Chondrocyte (in vitro differentiated cells): Measurements from ENCODE around the gene NDUFAF4. TPM values are rescaled to one million over a fixed set of nuclear protein-coding genes. Genes with fewer than 3 reads are reported as not detected.

ENCODE experiments used
- DNase-seq: peaks from one replicate; pipeline ENCODE4 v3.0.0; 2021; ENCODE audit warnings: mixed read lengths, low spot score
- H3K27ac Mint-ChIP-seq: one replicate; pipeline ENCODE4 v1.8.0; 2021; ENCODE audit warnings: mild to moderate bottlenecking, moderate library complexity, mixed read lengths; ENCODE audit not compliant: unreplicated experiment
- H3K27me3 Mint-ChIP-seq: 2 replicates; pipeline ENCODE4 v1.8.0; 2021; ENCODE audit warnings: low read depth, mixed read lengths
- H3K36me3 Mint-ChIP-seq: 2 replicates; pipeline ENCODE4 v1.8.0; 2021; ENCODE audit warnings: low read depth, mixed read lengths
- H3K4me1 Mint-ChIP-seq: 2 replicates; pipeline ENCODE4 v1.8.0; 2021; ENCODE audit warnings: low read depth, mild to moderate bottlenecking, mixed read lengths
- H3K4me3 Mint-ChIP-seq: one replicate; pipeline ENCODE4 v1.8.0; 2021; ENCODE audit warnings: mild to moderate bottlenecking, moderate library complexity, mixed read lengths; ENCODE audit not compliant: unreplicated experiment
- H3K9me3 Mint-ChIP-seq: 2 replicates; pipeline ENCODE4 v1.8.0; 2021; ENCODE audit warnings: low read depth, mixed read lengths
- total RNA-seq: library from RNA; stranded (reverse); gene quantifications from 3 replicates; pipeline ENCODE4 v1.2.1, GENCODE V29; 2021
- TF ChIP-seq, protein P1 (sequence below): fragments of 200-600 bp; sonication (generic); IDR thresholded peaks from 2 replicates; pipeline ENCODE4 v1.5.0; 2021; ENCODE audit warnings: antibody characterized with exemption, mild to moderate bottlenecking, moderate library complexity

Gene NDUFAF4
- total RNA-seq, 1 donor from 2014 or later = 25.0 TPM

DNA sequence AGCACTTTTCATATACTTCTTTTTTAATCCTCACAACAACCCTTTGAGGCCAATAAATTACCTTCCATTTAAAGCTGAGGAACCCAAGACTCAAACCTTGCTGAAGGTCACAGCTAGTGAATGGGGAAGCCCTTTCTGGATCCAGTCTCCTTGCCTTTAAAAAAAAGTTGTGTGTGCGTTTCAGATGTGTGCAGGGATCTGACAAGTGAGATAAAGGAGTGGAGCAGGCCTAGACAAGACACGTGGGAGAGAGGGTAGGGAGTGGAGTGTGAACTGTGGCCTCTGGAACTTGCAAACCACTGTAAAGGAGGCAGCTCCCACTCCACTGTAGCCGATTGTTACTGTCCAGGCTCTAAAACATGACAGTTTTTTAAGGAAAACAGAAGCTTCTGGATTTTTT, 28.7 kb upstream of the NDUFAF4 start:
- H3K27ac Mint-ChIP-seq = no peak overlapping the region
- no peak overlapping the region for H3K4me3 Mint-ChIP-seq
- H3K27me3 Mint-ChIP-seq = peaks cover 64% of the 10 kb centered on the region
- DNase-seq = no peak
- no peaks in the 10 kb centered on the region for H3K9me3 Mint-ChIP-seq
- H3K4me1 Mint-ChIP-seq = peaks cover 6% of the 10 kb centered on the region
- TF ChIP-seq, protein P1, sequence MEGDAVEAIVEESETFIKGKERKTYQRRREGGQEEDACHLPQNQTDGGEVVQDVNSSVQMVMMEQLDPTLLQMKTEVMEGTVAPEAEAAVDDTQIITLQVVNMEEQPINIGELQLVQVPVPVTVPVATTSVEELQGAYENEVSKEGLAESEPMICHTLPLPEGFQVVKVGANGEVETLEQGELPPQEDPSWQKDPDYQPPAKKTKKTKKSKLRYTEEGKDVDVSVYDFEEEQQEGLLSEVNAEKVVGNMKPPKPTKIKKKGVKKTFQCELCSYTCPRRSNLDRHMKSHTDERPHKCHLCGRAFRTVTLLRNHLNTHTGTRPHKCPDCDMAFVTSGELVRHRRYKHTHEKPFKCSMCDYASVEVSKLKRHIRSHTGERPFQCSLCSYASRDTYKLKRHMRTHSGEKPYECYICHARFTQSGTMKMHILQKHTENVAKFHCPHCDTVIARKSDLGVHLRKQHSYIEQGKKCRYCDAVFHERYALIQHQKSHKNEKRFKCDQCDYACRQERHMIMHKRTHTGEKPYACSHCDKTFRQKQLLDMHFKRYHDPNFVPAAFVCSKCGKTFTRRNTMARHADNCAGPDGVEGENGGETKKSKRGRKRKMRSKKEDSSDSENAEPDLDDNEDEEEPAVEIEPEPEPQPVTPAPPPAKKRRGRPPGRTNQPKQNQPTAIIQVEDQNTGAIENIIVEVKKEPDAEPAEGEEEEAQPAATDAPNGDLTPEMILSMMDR = no peak
- no peaks in the 10 kb centered on the region for H3K36me3 Mint-ChIP-seq

DNA sequence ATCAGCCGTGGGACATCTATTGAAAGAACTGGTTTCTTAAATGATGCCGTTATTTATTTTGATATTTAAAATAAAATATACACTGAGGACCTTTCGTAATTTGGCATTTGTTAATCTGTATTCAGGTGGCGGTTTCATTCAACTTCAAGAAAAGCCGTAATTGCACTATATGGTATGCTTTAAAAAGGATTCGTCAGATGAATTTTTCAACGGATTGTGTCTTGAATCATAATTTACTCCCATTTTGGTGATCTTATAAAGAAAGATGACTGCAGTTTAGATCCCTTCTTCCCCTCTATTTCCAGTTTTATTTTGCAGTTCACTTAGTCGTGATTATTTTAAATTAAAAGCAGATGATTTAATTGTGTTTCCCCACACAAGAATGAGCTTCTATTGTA, 27.6 kb upstream of the NDUFAF4 start:
- no peak for DNase-seq
- H3K9me3 Mint-ChIP-seq = no peaks in the 10 kb centered on the region
- TF ChIP-seq, protein P1 = no peak
- H3K36me3 Mint-ChIP-seq = no peaks in the 10 kb centered on the region
- H3K4me1 Mint-ChIP-seq = peaks cover 6% of the 10 kb centered on the region
- H3K27ac Mint-ChIP-seq = no peak overlapping the region
- peaks cover 64% of the 10 kb centered on the region for H3K27me3 Mint-ChIP-seq
- peak overlapping the region; percentile 83 for H3K4me3 Mint-ChIP-seq

DNA sequence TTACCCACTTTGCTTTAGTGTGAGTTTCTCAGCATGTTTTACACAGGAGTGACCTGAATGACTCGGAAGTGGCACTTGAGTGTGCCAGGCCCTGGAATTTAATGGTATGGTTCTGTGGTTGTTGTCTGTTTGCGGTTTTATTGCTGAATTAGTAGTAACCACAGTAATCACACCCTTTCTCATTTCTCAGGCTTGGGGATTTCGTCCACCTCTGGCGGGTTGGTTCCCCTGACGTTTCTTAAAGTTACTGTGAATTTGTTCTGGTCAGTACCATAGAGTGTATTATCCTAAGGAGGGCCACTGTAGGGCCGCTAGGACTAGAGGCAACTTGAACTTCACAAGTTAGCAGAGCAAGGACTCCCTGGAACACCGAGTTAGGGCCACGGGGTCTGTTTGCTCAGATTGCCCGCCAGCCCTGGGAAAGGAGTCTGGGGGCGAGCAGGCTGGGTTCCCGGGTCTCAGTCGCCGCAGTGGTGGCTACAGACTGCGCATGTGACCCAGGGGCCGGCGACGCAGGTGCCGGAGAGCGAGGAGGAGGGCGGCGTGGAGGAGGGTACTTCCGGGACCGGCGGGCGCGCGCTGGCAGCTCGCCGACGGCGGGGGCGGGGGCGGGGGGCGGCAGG, 26.3 kb upstream of the NDUFAF4 start:
- Mint-ChIP-seq H3K36me3 (no peaks in the 10 kb centered on the region), H3K27ac (no peak overlapping the region)

DNA sequence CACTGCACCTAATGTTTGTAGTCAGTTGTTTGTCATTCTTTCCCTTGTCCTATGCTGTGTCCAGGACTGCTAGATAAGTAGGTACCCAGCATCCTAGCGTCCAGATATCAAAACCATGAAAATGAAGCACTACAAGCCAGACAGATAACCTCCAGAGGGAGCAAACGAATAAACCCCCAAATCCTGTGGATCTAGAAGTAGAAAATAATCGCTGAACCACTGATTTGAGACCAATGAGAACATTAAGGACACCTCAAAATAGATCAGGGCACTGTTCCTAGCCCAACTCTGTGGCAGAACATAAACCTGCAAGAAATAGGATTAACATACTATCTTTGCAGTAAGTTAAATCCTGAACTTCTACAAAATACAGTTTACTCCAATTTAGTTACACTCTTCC, 25.7 kb upstream of the NDUFAF4 start:
- H3K4me3 Mint-ChIP-seq = no peak overlapping the region
- H3K9me3 Mint-ChIP-seq = no peaks in the 10 kb centered on the region
- H3K36me3 Mint-ChIP-seq = no peaks in the 10 kb centered on the region
- no peak for DNase-seq
- no peak overlapping the region for H3K27ac Mint-ChIP-seq
- peaks cover 62% of the 10 kb centered on the region for H3K27me3 Mint-ChIP-seq
- H3K4me1 Mint-ChIP-seq = peaks cover 6% of the 10 kb centered on the region
- TF ChIP-seq, protein P1 = no peak

More for the DNA sequence above, 26.3 kb upstream of the NDUFAF4 start:
- Mint-ChIP-seq H3K4me3 (peak overlapping the region; percentile 83), H3K9me3 (no peaks in the 10 kb centered on the region), H3K4me1 (peaks cover 6% of the 10 kb centered on the region), H3K27me3 (peaks cover 65% of the 10 kb centered on the region)
- TF ChIP-seq, protein P1 = no peak
- peak; percentile 82 for DNase-seq

DNA sequence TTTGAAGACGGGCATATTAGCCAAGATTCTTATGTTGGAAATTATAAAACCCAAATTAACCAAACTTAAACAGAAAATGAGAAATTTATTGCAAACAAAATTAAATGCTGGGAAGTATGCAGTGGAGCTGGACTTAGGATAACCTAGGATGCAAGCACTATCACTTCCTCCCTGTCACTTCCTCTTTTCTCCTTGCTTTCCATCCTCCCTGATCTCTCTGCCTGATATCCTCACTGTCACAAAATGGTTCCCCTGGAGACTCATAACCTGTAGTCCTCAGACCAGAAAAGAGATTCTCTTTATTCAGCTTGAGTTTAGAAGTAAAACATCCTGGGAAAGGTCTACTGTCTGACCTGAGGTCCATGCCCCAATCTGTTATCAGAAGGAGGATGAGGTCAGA, 19.4 kb upstream of the NDUFAF4 start:
- no peak overlapping the region for H3K27ac Mint-ChIP-seq
- no peak overlapping the region for H3K4me3 Mint-ChIP-seq
- H3K36me3 Mint-ChIP-seq = no peaks in the 10 kb centered on the region
- DNase-seq = no peak
- no peaks in the 10 kb centered on the region for H3K4me1 Mint-ChIP-seq
- H3K27me3 Mint-ChIP-seq = peaks cover 64% of the 10 kb centered on the region
- H3K9me3 Mint-ChIP-seq = no peaks in the 10 kb centered on the region
- TF ChIP-seq, protein P1 = no peak
